RWPE2 (cell line): ENCODE measurements around the gene STXBP3.

ENCODE experiments used
- ATAC-seq: fragments of 200-7000 bp; cut with Tn5 transposase; 3 replicates; pipeline ENCODE4 v1.9.1; 2021; ENCODE audit warnings: low read depth
- DNase-seq: peaks from one replicate; pipeline ENCODE4 v3.0.0-alpha.2; 2020; ENCODE audit warnings: low spot score
- H3K27ac ChIP-seq: fragments of 450-650 bp; 2 replicates; pipeline ENCODE4 v1.5.1; 2017; ENCODE audit warnings: mild to moderate bottlenecking; ENCODE audit not compliant: poor library complexity, severe bottlenecking
- H3K27me3 ChIP-seq: fragments of 250-450 bp; sonication (Bioruptor Pico); 2 replicates; pipeline ENCODE4 v1.5.1; 2021; ENCODE audit warnings: mild to moderate bottlenecking, moderate library complexity; ENCODE audit not compliant: insufficient read depth, poor library complexity, severe bottlenecking
- H3K36me3 ChIP-seq: fragments of 250-450 bp; sonication (Bioruptor Pico); 2 replicates; pipeline ENCODE4 v1.5.1; 2020; ENCODE audit warnings: low read depth, mild to moderate bottlenecking, moderate library complexity
- H3K4me1 ChIP-seq: fragments of 250-450 bp; sonication (Bioruptor Pico); 2 replicates; pipeline ENCODE4 v1.5.1; 2021; ENCODE audit warnings: mild to moderate bottlenecking, moderate library complexity; ENCODE audit not compliant: insufficient read depth, poor library complexity, severe bottlenecking
- H3K4me3 ChIP-seq: fragments of 250-450 bp; sonication (Bioruptor Pico); 2 replicates; pipeline ENCODE4 v1.5.1; 2021; ENCODE audit warnings: mild to moderate bottlenecking, moderate library complexity; ENCODE audit not compliant: severe bottlenecking
- H3K9me3 ChIP-seq: fragments of 250-450 bp; sonication (Bioruptor Pico); 2 replicates; pipeline ENCODE4 v1.5.1; 2021; ENCODE audit warnings: mild to moderate bottlenecking, moderate library complexity; ENCODE audit not compliant: severe bottlenecking
- CTCF ChIP-seq: fragments of 450-650 bp; IDR thresholded peaks from one replicate; pipeline ENCODE4 v1.5.1; 2017; ENCODE audit warnings: mild to moderate bottlenecking, moderate library complexity; ENCODE audit not compliant: poor library complexity, severe bottlenecking

STXBP3 gene

GRCh38 chr1:108718927-108719655 is 27.4 kb upstream of the STXBP3 start:
- ATAC-seq (no peak), DNase-seq (no peak)
- Histone ChIP-seq H3K27ac (no peak overlapping the region), H3K4me3 (no peak overlapping the region), H3K4me1 (peaks cover 16% of the 10 kb centered on the region), H3K27me3 (no peaks in the 10 kb centered on the region), H3K9me3 (no peaks in the 10 kb centered on the region), H3K36me3 (no peaks in the 10 kb centered on the region)
- TF ChIP-seq CTCF: no peak

- Histone ChIP-seq H3K4me3 (no peak overlapping the region), H3K36me3 (no peaks in the 10 kb centered on the region), H3K4me1 (peaks cover 16% of the 10 kb centered on the region), H3K27ac (no peak overlapping the region), H3K9me3 (no peaks in the 10 kb centered on the region), H3K27me3 (no peaks in the 10 kb centered on the region)
- DNase-seq (no peak), ATAC-seq (peak; percentile 99)
- TF ChIP-seq CTCF: no peak
Observed at GRCh38 chr1:108719656-108720435, 26.6 kb upstream of the STXBP3 start.

- DNase-seq (no peak), ATAC-seq (no peak)
- Histone ChIP-seq H3K4me3 (no peak overlapping the region), H3K36me3 (no peaks in the 10 kb centered on the region), H3K9me3 (no peaks in the 10 kb centered on the region), H3K4me1 (peaks cover 16% of the 10 kb centered on the region), H3K27ac (no peak overlapping the region), H3K27me3 (no peaks in the 10 kb centered on the region)
- TF ChIP-seq CTCF: no peak
Observed at GRCh38 chr1:108722292-108722691, 24.2 kb upstream of the STXBP3 start.

- no peak for TF ChIP-seq CTCF
- DNase-seq: no peak
- no peaks in the 10 kb centered on the region for H3K9me3 ChIP-seq
- ATAC-seq: no peak
- H3K27me3 ChIP-seq: no peaks in the 10 kb centered on the region
- peaks cover 5% of the 10 kb centered on the region for H3K4me1 ChIP-seq
- no peak overlapping the region for H3K27ac ChIP-seq
- no peak overlapping the region for H3K4me3 ChIP-seq
- no peaks in the 10 kb centered on the region for H3K36me3 ChIP-seq
Observed at GRCh38 chr1:108725906-108726305, 20.6 kb upstream of the STXBP3 start.

GRCh38 chr1:108728327-108728923 is 18.0 kb upstream of the STXBP3 start:
- no peaks in the 10 kb centered on the region for H3K4me1 ChIP-seq
- no peaks in the 10 kb centered on the region for H3K27me3 ChIP-seq
- no peak for DNase-seq
- no peaks in the 10 kb centered on the region for H3K9me3 ChIP-seq
- no peak overlapping the region for H3K4me3 ChIP-seq
- no peak for ATAC-seq
- H3K36me3 ChIP-seq: no peaks in the 10 kb centered on the region
- no peak for TF ChIP-seq CTCF
- H3K27ac ChIP-seq: no peak overlapping the region
